Keratinocyte (primary cell): ENCODE measurements around the gene RANBP3. TPM values are rescaled to one million over a fixed set of nuclear protein-coding genes. Genes with fewer than 3 reads are reported as not detected.

Source experiments
- DNase-seq: peaks from one replicate; pipeline ENCODE4 v3.0.0-alpha.2; 2011; ENCODE audit warnings: low read depth, missing footprints, low spot score
- FAIRE-seq: peaks from 2 replicates; lab custom pipeline; 2011; peaks lifted over from hg19 to GRCh38; lab: Jason Lieb, UNC
- H2AFZ ChIP-seq: 2 replicates; pipeline ENCODE4 v1.6.0; 2012; ENCODE audit warnings: low read length, control low read depth, inconsistent platforms; ENCODE audit not compliant: control insufficient read depth
- H3K27ac ChIP-seq: 2 replicates; pipeline ENCODE4 v1.5.1; 2011; ENCODE audit warnings: low read length; ENCODE audit not compliant: control insufficient read depth, insufficient read depth
- H3K27me3 ChIP-seq: 3 replicates; pipeline ENCODE4 v1.6.0; 2011; ENCODE audit warnings: low read length; ENCODE audit not compliant: control insufficient read depth, insufficient read depth; ENCODE audit errors: extremely low read depth
- H3K36me3 ChIP-seq, 2 experiments: 2 replicates in 1 of 2; 3 replicates in 1 of 2; pipeline ENCODE4 v1.5.1; 2011; ENCODE audit warnings: low read length in 2 of 2, mild to moderate bottlenecking in 1 of 2; ENCODE audit not compliant: control insufficient read depth in 2 of 2, insufficient read depth in 2 of 2; ENCODE audit errors: extremely low read depth in 1 of 2
- H3K4me1 ChIP-seq: 3 replicates; pipeline ENCODE4 v1.5.1; 2011; ENCODE audit warnings: low read length; ENCODE audit not compliant: control insufficient read depth, insufficient read depth; ENCODE audit errors: extremely low read depth
- H3K4me2 ChIP-seq: 3 replicates; pipeline ENCODE4 v1.6.0; 2011; ENCODE audit warnings: low read depth, low read length; ENCODE audit not compliant: control insufficient read depth, insufficient read depth; ENCODE audit errors: extremely low read depth
- H3K4me3 ChIP-seq, 3 experiments: fragments of 200-600 bp in 1 of 3; sonication (generic) in 1 of 3; 2 replicates in 2 of 3; 3 replicates in 1 of 3; pipeline ENCODE4 v1.5.1; 2011 to 2016; ENCODE audit warnings: low read length in 3 of 3, mild to moderate bottlenecking in 3 of 3, control low read depth in 2 of 3, inconsistent platforms in 1 of 3, low read depth in 1 of 3, mixed read lengths in 1 of 3, mixed run types in 1 of 3, moderate library complexity in 1 of 3; ENCODE audit not compliant: control insufficient read depth in 2 of 3, insufficient read depth in 2 of 3; ENCODE audit errors: extremely low read depth in 1 of 3
- H3K79me2 ChIP-seq: 2 replicates; pipeline ENCODE4 v1.6.0; 2012; ENCODE audit warnings: low read length; ENCODE audit not compliant: control insufficient read depth, insufficient read depth
- H3K9ac ChIP-seq: 3 replicates; pipeline ENCODE4 v1.6.0; 2011; ENCODE audit warnings: low read length; ENCODE audit not compliant: control insufficient read depth, insufficient read depth; ENCODE audit errors: extremely low read depth
- H3K9me1 ChIP-seq: 3 replicates; pipeline ENCODE4 v1.6.0; 2011; ENCODE audit warnings: low read length; ENCODE audit not compliant: control insufficient read depth, insufficient read depth; ENCODE audit errors: extremely low read depth
- H3K9me3 ChIP-seq: 2 replicates; pipeline ENCODE4 v1.5.1; 2012; ENCODE audit warnings: low read depth, low read length; ENCODE audit not compliant: control insufficient read depth
- H4K20me1 ChIP-seq: 3 replicates; pipeline ENCODE4 v1.6.0; 2011; ENCODE audit warnings: low read length; ENCODE audit not compliant: control insufficient read depth, insufficient read depth; ENCODE audit errors: extremely low read depth
- CTCF ChIP-seq, 3 experiments: IDR thresholded peaks in 1 of 3; conservative IDR thresholded peaks in 1 of 3; optimal IDR thresholded peaks in 1 of 3; 2 replicates in 2 of 3; 3 replicates in 1 of 3; pipeline versions ENCODE3 to v1.5.1; 2011; ENCODE audit warnings: low read length in 3 of 3, mild to moderate bottlenecking in 3 of 3, moderate library complexity in 2 of 3, control low read depth in 1 of 3, inconsistent platforms in 1 of 3; ENCODE audit not compliant: insufficient read depth in 2 of 3; ENCODE audit errors: extremely low read depth in 1 of 3
- EZH2 ChIP-seq: IDR thresholded peaks from one replicate; pipeline ENCODE4 v1.6.1; 2012; ENCODE audit warnings: inconsistent platforms, mild to moderate bottlenecking, low read length, moderate library complexity
- dilution Hi-C: fragments of 300-500 bp; cut with MboI; formaldehyde crosslinking; loops from one replicate; pipeline ENCODE4 v1.7.0; 2020; ENCODE audit warnings: low sequenced_read_pairs; ENCODE audit not compliant: extremely low pct_ligation_motif_present
- polyA plus RNA-seq, 5 experiments: library from polyadenylated mRNA; depleted of rRNA in 3 of 5; stranded (reverse) in 3 of 5; stranded (forward) in 1 of 5; unstranded in 1 of 5; fragments of >200 nt; gene quantifications; 1 replicate in 1 of 5; 2 replicates in 3 of 5; 3 replicates in 1 of 5; pipeline versions ENCODE4 v1.2.1 to v1.2.3, GENCODE V29; 2011 to 2012; ENCODE audit warnings: missing spikeins in 2 of 5, low read depth in 1 of 5, low replicate concordance in 1 of 5

Gene RANBP3
- polyA plus RNA-seq, 1 donor (not counting 4 experiments of a cell fraction or from before 2014, with no cell fraction given): 36.4 TPM

- peaks cover 77% of the 10 kb centered on the region for H3K79me2 ChIP-seq
- no peak for TF ChIP-seq CTCF (optimal IDR thresholded peaks at IDR 0.05 in 1 of 3, IDR thresholded peaks at IDR 0.05 in 1 of 3, conservative IDR thresholded peaks at IDR 0.05 in 1 of 3; ENCODE audit: extremely low read depth in 1 of 3, insufficient read depth in 2 of 3, low read length in 3 of 3)
- no peak overlapping the region for H3K27ac ChIP-seq
- H4K20me1 ChIP-seq: peaks cover 20% of the 10 kb centered on the region
- no peaks in the 10 kb centered on the region for H3K9me3 ChIP-seq
- H3K4me1 ChIP-seq: peaks cover 3% of the 10 kb centered on the region
- H3K4me3 ChIP-seq: no peak overlapping the region
- no peak overlapping the region for H3K9ac ChIP-seq
- peaks cover 3% of the 10 kb centered on the region for H3K9me1 ChIP-seq
- H3K27me3 ChIP-seq: no peaks in the 10 kb centered on the region
- peaks cover 6 to 10% of the 10 kb centered on the region in 2 experiments for H3K36me3 ChIP-seq
- FAIRE-seq: no peak
- dilution Hi-C loops: no loop called here
- DNase-seq: no peak
- H3K4me2 ChIP-seq: no peak overlapping the region
- H2AFZ ChIP-seq: no peak overlapping the region
Observed at GRCh38 chr19:5949792-5950305, 28.1 kb downstream of the RANBP3 start.

GRCh38 chr19:5948752-5949564, 29.0 kb downstream of the RANBP3 start:
- no peak for DNase-seq
- H3K4me1 ChIP-seq: peaks cover 3% of the 10 kb centered on the region
- no peak overlapping the region for H3K9ac ChIP-seq
- H3K9me3 ChIP-seq: no peaks in the 10 kb centered on the region
- no peak for TF ChIP-seq CTCF (optimal IDR thresholded peaks at IDR 0.05 in 1 of 3, IDR thresholded peaks at IDR 0.05 in 1 of 3, conservative IDR thresholded peaks at IDR 0.05 in 1 of 3; ENCODE audit: extremely low read depth in 1 of 3, insufficient read depth in 2 of 3, low read length in 3 of 3)
- TF ChIP-seq EZH2: no peak
- H3K27ac ChIP-seq: no peak overlapping the region
- H2AFZ ChIP-seq: no peak overlapping the region
- peaks cover 73% of the 10 kb centered on the region for H3K79me2 ChIP-seq
- dilution Hi-C loops: no loop called here
- peaks cover 3% of the 10 kb centered on the region for H3K9me1 ChIP-seq
- no peak overlapping the region for H3K4me2 ChIP-seq
- FAIRE-seq: no peak
- H3K36me3 ChIP-seq: peaks cover 6 to 10% of the 10 kb centered on the region in 2 experiments
- H3K27me3 ChIP-seq: no peaks in the 10 kb centered on the region
- H4K20me1 ChIP-seq: peaks cover 17% of the 10 kb centered on the region
- H3K4me3 ChIP-seq: no peak overlapping the region
